Measurements from ENCODE around the gene PRIM2.
"Not testable (repeated sequence)": the region's sequence is repeated elsewhere in the genome, so short reads cannot be mapped to it uniquely, and the experiment has no call there.

PRIM2 gene

GRCh38 chr6:57515171-57515570 lies 197.7 kb downstream of the PRIM2 start:
- DNase-seq, result not testable (repeated sequence)

GRCh38 chr6:57515845-57516244 lies 198.4 kb downstream of the PRIM2 start:
- DNase-seq, result not testable (repeated sequence)

GRCh38 chr6:57516776-57517175 lies 199.3 kb downstream of the PRIM2 start:
- not testable (repeated sequence) for DNase-seq

GRCh38 chr6:57519198-57519597 lies 201.8 kb downstream of the PRIM2 start:
- DNase-seq, result not testable (repeated sequence)

GRCh38 chr6:57521085-57521484 lies 203.7 kb downstream of the PRIM2 start:
- not testable (repeated sequence) for DNase-seq

GRCh38 chr6:57523221-57523620 lies 205.8 kb downstream of the PRIM2 start:
- DNase-seq, result not testable (repeated sequence)

- not testable (repeated sequence) for DNase-seq
Measured at GRCh38 chr6:57529755-57530154, 212.3 kb downstream of the PRIM2 start.

GRCh38 chr6:57532660-57533059 lies 215.2 kb downstream of the PRIM2 start:
- not testable (repeated sequence) for DNase-seq

- DNase-seq, result not testable (repeated sequence)
Measured at GRCh38 chr6:57535121-57535520, 217.7 kb downstream of the PRIM2 start.

GRCh38 chr6:57535994-57536393 lies 218.6 kb downstream of the PRIM2 start:
- DNase-seq, result peak; percentile 20

GRCh38 chr6:57537916-57538315 lies 220.5 kb downstream of the PRIM2 start:
- not testable (repeated sequence) for DNase-seq

- DNase-seq, result not testable (repeated sequence)
Measured at GRCh38 chr6:57551961-57552360, 234.5 kb downstream of the PRIM2 start.

- DNase-seq, result not testable (repeated sequence)
Measured at GRCh38 chr6:57557855-57558254, 240.4 kb downstream of the PRIM2 start.

- DNase-seq, result not testable (repeated sequence)
Measured at GRCh38 chr6:57559170-57559569, 241.7 kb downstream of the PRIM2 start.

GRCh38 chr6:57562233-57562632 lies 244.8 kb downstream of the PRIM2 start:
- not testable (repeated sequence) for DNase-seq

GRCh38 chr6:57572119-57572518 lies 254.7 kb downstream of the PRIM2 start:
- not testable (repeated sequence) for DNase-seq

GRCh38 chr6:57572844-57573243 lies 255.4 kb downstream of the PRIM2 start:
- not testable (repeated sequence) for DNase-seq

- not testable (repeated sequence) for DNase-seq
Measured at GRCh38 chr6:57577023-57577422, 259.6 kb downstream of the PRIM2 start.

- DNase-seq, result not testable (repeated sequence)
Measured at GRCh38 chr6:57579489-57579888, 262.1 kb downstream of the PRIM2 start.

GRCh38 chr6:57581586-57581985 lies 264.2 kb downstream of the PRIM2 start:
- not testable (repeated sequence) for DNase-seq

- not testable (repeated sequence) for DNase-seq
Measured at GRCh38 chr6:57601105-57601504, 283.7 kb downstream of the PRIM2 start.

- not testable (repeated sequence) for DNase-seq
Measured at GRCh38 chr6:57605303-57605702, 287.9 kb downstream of the PRIM2 start.

- DNase-seq, result not testable (repeated sequence)
Measured at GRCh38 chr6:57606331-57606730, 288.9 kb downstream of the PRIM2 start.

- DNase-seq, result not testable (repeated sequence)
Measured at GRCh38 chr6:57610612-57611011, 293.2 kb downstream of the PRIM2 start.

- DNase-seq, result not testable (repeated sequence)
Measured at GRCh38 chr6:57618959-57619358, 301.5 kb downstream of the PRIM2 start.
